Vagina (tissue), 2 donors: ENCODE measurements around the gene ZNF407. TPM values are rescaled to one million over a fixed set of nuclear protein-coding genes. Genes with fewer than 3 reads are reported as not detected.

ENCODE experiments used
- DNase-seq, 2 donors: peaks; one replicate each; pipeline ENCODE4 v3.0.0-alpha.2; 2017; ENCODE audit errors: extremely low spot score in 2 of 2
- H3K27ac ChIP-seq: fragments of 200-600 bp; sonication (generic); one replicate; pipeline ENCODE4 v1.5.1; 2019
- H3K27me3 ChIP-seq: fragments of 200-600 bp; sonication (generic); one replicate; pipeline ENCODE4 v1.5.1; 2019
- H3K36me3 ChIP-seq, 2 donors: fragments of 200-600 bp; sonication (generic); one replicate each; pipeline ENCODE4 v1.5.1; 2017 to 2019
- H3K4me1 ChIP-seq: fragments of 200-600 bp; sonication (generic); one replicate; pipeline ENCODE4 v1.5.1; 2019
- H3K4me3 ChIP-seq, 2 donors: fragments of 200-600 bp; sonication (generic); 1 replicate in 1 of 2; 2 replicates in 1 of 2; pipeline ENCODE4 v1.5.1; 2016 to 2019
- H3K9me3 ChIP-seq: fragments of 200-600 bp; sonication (generic); one replicate; pipeline ENCODE4 v1.5.1; 2019
- POLR2A ChIP-seq, 2 donors: fragments of 450-650 bp; IDR thresholded peaks; one replicate each; pipeline ENCODE4 v1.6.1; 2017; ENCODE audit warnings: antibody characterized with exemption in 2 of 2, mild to moderate bottlenecking in 2 of 2, moderate library complexity in 2 of 2
- POLR2AphosphoS5 ChIP-seq, 2 donors: sonication (generic); formaldehyde crosslinking; IDR thresholded peaks; one replicate each; pipeline ENCODE4 v1.9.0; 2017; ENCODE audit warnings: antibody characterized with exemption in 2 of 2, mild to moderate bottlenecking in 2 of 2, low read depth in 1 of 2; ENCODE audit not compliant: insufficient read depth in 1 of 2
- intact Hi-C: fragments of 100-400 bp; cut with DNase I; formaldehyde crosslinking; loops from one replicate; pipeline ENCODE4 v1.15.1; 2023
- total RNA-seq: library from RNA; depleted of rRNA; stranded (reverse); fragments of >200 nt; gene quantifications from one replicate; pipeline ENCODE4 v1.2.3, GENCODE V29; 2016
- TF ChIP-seq, protein P1 (sequence below), 3 experiments: fragments of 450-650 bp in 2 of 3; fragments of 200-600 bp in 1 of 3; sonication (generic) in 1 of 3; IDR thresholded peaks; one replicate each; pipeline ENCODE4 v1.5.1; 2017 to 2019; ENCODE audit warnings: antibody characterized with exemption in 3 of 3, mild to moderate bottlenecking in 2 of 3, moderate library complexity in 2 of 3

Gene ZNF407
- total RNA-seq, 1 donor from 2014 or later: 15.5 TPM

GRCh38 chr18:74819433-74820059, 221.9 kb downstream of the ZNF407 start:
- TF ChIP-seq POLR2A (IDR thresholded peaks at IDR 0.05) (no peak), POLR2AphosphoS5 (IDR thresholded peaks at IDR 0.05; ENCODE audit: insufficient read depth in 1 of 2, low read depth in 1 of 2) (no peak)
- Histone ChIP-seq H3K9me3 (no peaks in the 10 kb centered on the region), H3K27me3 (no peaks in the 10 kb centered on the region), H3K36me3 (no peaks in the 10 kb centered on the region), H3K27ac (no peak overlapping the region), H3K4me1 (no peaks in the 10 kb centered on the region), H3K4me3 (no peak overlapping the region)
- DNase-seq: no peak
- intact Hi-C loops: no loop called here

GRCh38 chr18:74820160-74820780, 222.6 kb downstream of the ZNF407 start:
- DNase-seq: no peak
- no peak for TF ChIP-seq POLR2A (IDR thresholded peaks at IDR 0.05)
- TF ChIP-seq, protein P1, sequence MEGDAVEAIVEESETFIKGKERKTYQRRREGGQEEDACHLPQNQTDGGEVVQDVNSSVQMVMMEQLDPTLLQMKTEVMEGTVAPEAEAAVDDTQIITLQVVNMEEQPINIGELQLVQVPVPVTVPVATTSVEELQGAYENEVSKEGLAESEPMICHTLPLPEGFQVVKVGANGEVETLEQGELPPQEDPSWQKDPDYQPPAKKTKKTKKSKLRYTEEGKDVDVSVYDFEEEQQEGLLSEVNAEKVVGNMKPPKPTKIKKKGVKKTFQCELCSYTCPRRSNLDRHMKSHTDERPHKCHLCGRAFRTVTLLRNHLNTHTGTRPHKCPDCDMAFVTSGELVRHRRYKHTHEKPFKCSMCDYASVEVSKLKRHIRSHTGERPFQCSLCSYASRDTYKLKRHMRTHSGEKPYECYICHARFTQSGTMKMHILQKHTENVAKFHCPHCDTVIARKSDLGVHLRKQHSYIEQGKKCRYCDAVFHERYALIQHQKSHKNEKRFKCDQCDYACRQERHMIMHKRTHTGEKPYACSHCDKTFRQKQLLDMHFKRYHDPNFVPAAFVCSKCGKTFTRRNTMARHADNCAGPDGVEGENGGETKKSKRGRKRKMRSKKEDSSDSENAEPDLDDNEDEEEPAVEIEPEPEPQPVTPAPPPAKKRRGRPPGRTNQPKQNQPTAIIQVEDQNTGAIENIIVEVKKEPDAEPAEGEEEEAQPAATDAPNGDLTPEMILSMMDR (IDR thresholded peaks at IDR 0.05): no peak
- TF ChIP-seq POLR2AphosphoS5 (IDR thresholded peaks at IDR 0.05; ENCODE audit: insufficient read depth in 1 of 2, low read depth in 1 of 2): no peak
- H3K9me3 ChIP-seq: no peaks in the 10 kb centered on the region
- H3K27me3 ChIP-seq: no peaks in the 10 kb centered on the region
- intact Hi-C loops: no loop called here
- H3K27ac ChIP-seq: no peak overlapping the region
- H3K4me1 ChIP-seq: no peaks in the 10 kb centered on the region
- H3K4me3 ChIP-seq: no peak overlapping the region
- H3K36me3 ChIP-seq: no peaks in the 10 kb centered on the region

- DNase-seq: no peak
- no peaks in the 10 kb centered on the region for H3K9me3 ChIP-seq
- TF ChIP-seq, protein P1 (IDR thresholded peaks at IDR 0.05): no peak
- no peak for TF ChIP-seq POLR2A (IDR thresholded peaks at IDR 0.05)
- no peak for TF ChIP-seq POLR2AphosphoS5 (IDR thresholded peaks at IDR 0.05; ENCODE audit: insufficient read depth in 1 of 2, low read depth in 1 of 2)
- no peaks in the 10 kb centered on the region for H3K27me3 ChIP-seq
- H3K4me1 ChIP-seq: no peaks in the 10 kb centered on the region
- H3K4me3 ChIP-seq: no peak overlapping the region
- no peaks in the 10 kb centered on the region for H3K36me3 ChIP-seq
- H3K27ac ChIP-seq: no peak overlapping the region
- intact Hi-C loops: no loop called here
Observed at GRCh38 chr18:74825460-74825859, 227.8 kb downstream of the ZNF407 start.

DNA sequence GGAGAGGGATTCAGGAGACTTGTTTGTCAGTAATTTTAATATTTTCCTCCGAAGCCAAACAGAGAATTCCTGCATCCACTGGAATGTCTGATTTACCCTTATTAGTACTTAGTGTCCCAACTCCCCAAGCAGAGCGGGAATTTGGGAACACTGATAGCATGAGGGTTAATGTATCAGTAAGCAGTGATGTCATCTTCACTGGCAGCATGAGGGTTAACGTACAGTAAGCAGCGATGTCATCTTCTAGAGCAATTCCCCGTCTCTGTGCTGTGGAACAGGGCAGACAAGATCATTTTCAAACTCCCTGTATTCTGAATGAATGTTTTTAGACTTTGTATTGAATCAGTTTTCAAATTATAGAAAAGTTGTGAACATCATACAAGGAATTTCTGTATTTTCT, 228.9 kb downstream of the ZNF407 start:
- no peak for DNase-seq
- intact Hi-C loops: no loop called here

DNA sequence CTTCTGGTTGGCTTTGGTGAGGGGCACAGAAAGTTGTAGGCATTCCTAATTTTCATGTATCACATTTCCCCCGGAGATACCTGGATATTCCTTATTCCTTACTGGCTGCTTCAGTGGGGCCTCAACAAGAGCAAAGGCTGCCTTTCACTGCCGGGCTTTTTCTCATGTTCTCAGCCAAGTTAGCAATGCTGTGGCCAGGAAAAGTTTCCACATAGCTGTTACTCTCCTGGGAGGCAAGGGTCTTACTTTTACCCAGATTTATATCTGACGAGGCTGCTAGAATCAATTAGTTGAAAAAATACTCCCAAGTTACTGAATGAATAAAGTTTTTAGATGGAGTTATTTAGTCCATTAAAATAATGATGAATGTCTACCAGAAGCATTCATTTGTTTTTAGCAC, 230.5 kb downstream of the ZNF407 start:
- TF ChIP-seq, protein P1 (IDR thresholded peaks at IDR 0.05): no peak
- TF ChIP-seq POLR2AphosphoS5 (IDR thresholded peaks at IDR 0.05; ENCODE audit: insufficient read depth in 1 of 2, low read depth in 1 of 2): no peak
- no peak for TF ChIP-seq POLR2A (IDR thresholded peaks at IDR 0.05)
- DNase-seq: no peak
- Histone ChIP-seq H3K4me1 (no peaks in the 10 kb centered on the region), H3K9me3 (no peaks in the 10 kb centered on the region), H3K27me3 (no peaks in the 10 kb centered on the region), H3K27ac (no peak overlapping the region), H3K36me3 (no peaks in the 10 kb centered on the region), H3K4me3 (no peak overlapping the region)
- intact Hi-C loops: no loop called here

More for the DNA sequence above, 228.9 kb downstream of the ZNF407 start:
- Histone ChIP-seq H3K4me1 (no peaks in the 10 kb centered on the region), H3K36me3 (no peaks in the 10 kb centered on the region), H3K4me3 (no peak overlapping the region), H3K27ac (no peak overlapping the region), H3K27me3 (no peaks in the 10 kb centered on the region), H3K9me3 (no peaks in the 10 kb centered on the region)
- TF ChIP-seq, protein P1 (IDR thresholded peaks at IDR 0.05): no peak
- no peak for TF ChIP-seq POLR2A (IDR thresholded peaks at IDR 0.05)
